Chondrocyte (in vitro differentiated cells): ENCODE data around the gene DNAJA2. TPM values are rescaled to one million over a fixed set of nuclear protein-coding genes. Genes with fewer than 3 reads are reported as not detected.
A peak's percentile ranks its signal among the peaks of the same experiment; 100 is the strongest.

Experiments
- DNase-seq: peaks from one replicate; pipeline ENCODE4 v3.0.0; 2021; ENCODE audit warnings: mixed read lengths, low spot score
- H3K27ac Mint-ChIP-seq: one replicate; pipeline ENCODE4 v1.8.0; 2021; ENCODE audit warnings: mild to moderate bottlenecking, moderate library complexity, mixed read lengths; ENCODE audit not compliant: unreplicated experiment
- H3K27me3 Mint-ChIP-seq: 2 replicates; pipeline ENCODE4 v1.8.0; 2021; ENCODE audit warnings: low read depth, mixed read lengths
- H3K36me3 Mint-ChIP-seq: 2 replicates; pipeline ENCODE4 v1.8.0; 2021; ENCODE audit warnings: low read depth, mixed read lengths
- H3K4me1 Mint-ChIP-seq: 2 replicates; pipeline ENCODE4 v1.8.0; 2021; ENCODE audit warnings: low read depth, mild to moderate bottlenecking, mixed read lengths
- H3K4me3 Mint-ChIP-seq: one replicate; pipeline ENCODE4 v1.8.0; 2021; ENCODE audit warnings: mild to moderate bottlenecking, moderate library complexity, mixed read lengths; ENCODE audit not compliant: unreplicated experiment
- H3K9me3 Mint-ChIP-seq: 2 replicates; pipeline ENCODE4 v1.8.0; 2021; ENCODE audit warnings: low read depth, mixed read lengths
- total RNA-seq: library from RNA; stranded (reverse); gene quantifications from 3 replicates; pipeline ENCODE4 v1.2.1, GENCODE V29; 2021
- TF ChIP-seq, protein P1 (sequence below): fragments of 200-600 bp; sonication (generic); IDR thresholded peaks from 2 replicates; pipeline ENCODE4 v1.5.0; 2021; ENCODE audit warnings: antibody characterized with exemption, mild to moderate bottlenecking, moderate library complexity

Gene DNAJA2
- total RNA-seq, 1 donor from 2014 or later = 44.6 TPM

DNA sequence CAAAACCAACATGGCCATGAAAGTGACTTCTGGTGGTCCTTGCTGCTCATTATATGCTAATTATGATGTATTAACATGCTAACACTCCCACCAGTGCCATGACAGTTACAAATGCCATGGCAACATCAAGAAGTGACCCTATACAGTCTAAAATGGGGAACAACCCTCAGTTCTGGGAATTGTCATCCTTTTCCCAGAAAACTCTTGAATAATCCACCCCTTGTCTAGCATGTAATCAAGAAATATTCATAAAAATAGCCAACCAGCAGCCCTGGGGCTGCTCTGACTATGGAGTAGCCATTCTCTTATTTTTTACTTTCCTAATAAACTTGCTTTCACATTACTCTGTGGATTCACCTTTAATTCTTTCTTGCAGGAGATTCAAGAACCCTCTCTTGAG lies 35.9 kb downstream of the DNAJA2 start:
- H3K4me1 Mint-ChIP-seq = no peaks in the 10 kb centered on the region
- TF ChIP-seq, protein P1, sequence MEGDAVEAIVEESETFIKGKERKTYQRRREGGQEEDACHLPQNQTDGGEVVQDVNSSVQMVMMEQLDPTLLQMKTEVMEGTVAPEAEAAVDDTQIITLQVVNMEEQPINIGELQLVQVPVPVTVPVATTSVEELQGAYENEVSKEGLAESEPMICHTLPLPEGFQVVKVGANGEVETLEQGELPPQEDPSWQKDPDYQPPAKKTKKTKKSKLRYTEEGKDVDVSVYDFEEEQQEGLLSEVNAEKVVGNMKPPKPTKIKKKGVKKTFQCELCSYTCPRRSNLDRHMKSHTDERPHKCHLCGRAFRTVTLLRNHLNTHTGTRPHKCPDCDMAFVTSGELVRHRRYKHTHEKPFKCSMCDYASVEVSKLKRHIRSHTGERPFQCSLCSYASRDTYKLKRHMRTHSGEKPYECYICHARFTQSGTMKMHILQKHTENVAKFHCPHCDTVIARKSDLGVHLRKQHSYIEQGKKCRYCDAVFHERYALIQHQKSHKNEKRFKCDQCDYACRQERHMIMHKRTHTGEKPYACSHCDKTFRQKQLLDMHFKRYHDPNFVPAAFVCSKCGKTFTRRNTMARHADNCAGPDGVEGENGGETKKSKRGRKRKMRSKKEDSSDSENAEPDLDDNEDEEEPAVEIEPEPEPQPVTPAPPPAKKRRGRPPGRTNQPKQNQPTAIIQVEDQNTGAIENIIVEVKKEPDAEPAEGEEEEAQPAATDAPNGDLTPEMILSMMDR = no peak
- no peaks in the 10 kb centered on the region for H3K27me3 Mint-ChIP-seq
- H3K36me3 Mint-ChIP-seq = no peaks in the 10 kb centered on the region
- no peak for DNase-seq
- no peak overlapping the region for H3K4me3 Mint-ChIP-seq
- no peaks in the 10 kb centered on the region for H3K9me3 Mint-ChIP-seq
- H3K27ac Mint-ChIP-seq = no peak overlapping the region

DNA sequence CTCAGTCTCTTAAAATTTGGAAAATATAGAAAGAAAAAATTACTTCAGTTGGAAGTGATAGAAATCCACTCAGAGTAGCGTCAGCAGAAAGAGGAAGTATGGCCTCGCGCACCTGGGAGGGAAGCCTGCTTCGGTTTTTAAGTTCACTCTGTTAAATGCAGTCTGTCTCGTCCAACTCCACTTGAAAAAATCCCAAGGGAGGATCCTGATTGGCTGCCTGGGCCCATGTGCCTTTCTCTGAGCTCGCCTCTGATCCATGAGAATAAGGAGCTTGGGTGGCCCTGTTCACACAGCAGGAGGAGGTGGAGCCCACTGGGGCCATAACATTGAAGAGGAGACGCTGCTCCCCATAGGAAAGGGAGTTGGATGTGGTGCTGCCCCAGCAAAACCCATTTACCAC lies 40.7 kb downstream of the DNAJA2 start:
- no peaks in the 10 kb centered on the region for H3K27me3 Mint-ChIP-seq
- no peak overlapping the region for H3K4me3 Mint-ChIP-seq
- DNase-seq = peak; percentile 38
- TF ChIP-seq, protein P1 = no peak
- peaks cover 14% of the 10 kb centered on the region for H3K36me3 Mint-ChIP-seq
- H3K4me1 Mint-ChIP-seq = no peaks in the 10 kb centered on the region
- no peak overlapping the region for H3K27ac Mint-ChIP-seq
- no peaks in the 10 kb centered on the region for H3K9me3 Mint-ChIP-seq

DNA sequence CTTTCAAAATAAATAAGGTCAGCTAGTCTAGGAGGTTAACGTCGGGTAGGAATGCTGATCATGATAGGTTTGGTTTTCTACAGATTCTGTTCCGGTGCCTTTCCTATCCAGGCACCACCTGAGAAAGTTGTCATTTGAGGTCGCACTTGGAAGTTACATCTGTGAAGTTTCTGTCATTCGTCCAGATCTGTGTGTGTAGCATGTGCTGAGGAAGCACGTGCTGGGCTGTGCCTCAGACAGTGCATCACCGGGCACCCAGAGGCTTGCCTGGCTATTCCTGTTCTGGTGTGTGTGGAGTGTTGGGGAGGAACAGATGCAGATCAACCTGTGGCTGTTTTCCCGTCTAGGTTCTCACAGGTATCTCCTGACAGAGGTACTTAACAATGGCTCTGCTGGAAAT lies 42.6 kb downstream of the DNAJA2 start:
- no peak overlapping the region for H3K4me3 Mint-ChIP-seq
- H3K27ac Mint-ChIP-seq = no peak overlapping the region
- H3K4me1 Mint-ChIP-seq = no peaks in the 10 kb centered on the region
- no peaks in the 10 kb centered on the region for H3K9me3 Mint-ChIP-seq
- peak; percentile 20 for DNase-seq
- TF ChIP-seq, protein P1 = no peak
- no peaks in the 10 kb centered on the region for H3K27me3 Mint-ChIP-seq
- H3K36me3 Mint-ChIP-seq = peaks cover 22% of the 10 kb centered on the region

DNA sequence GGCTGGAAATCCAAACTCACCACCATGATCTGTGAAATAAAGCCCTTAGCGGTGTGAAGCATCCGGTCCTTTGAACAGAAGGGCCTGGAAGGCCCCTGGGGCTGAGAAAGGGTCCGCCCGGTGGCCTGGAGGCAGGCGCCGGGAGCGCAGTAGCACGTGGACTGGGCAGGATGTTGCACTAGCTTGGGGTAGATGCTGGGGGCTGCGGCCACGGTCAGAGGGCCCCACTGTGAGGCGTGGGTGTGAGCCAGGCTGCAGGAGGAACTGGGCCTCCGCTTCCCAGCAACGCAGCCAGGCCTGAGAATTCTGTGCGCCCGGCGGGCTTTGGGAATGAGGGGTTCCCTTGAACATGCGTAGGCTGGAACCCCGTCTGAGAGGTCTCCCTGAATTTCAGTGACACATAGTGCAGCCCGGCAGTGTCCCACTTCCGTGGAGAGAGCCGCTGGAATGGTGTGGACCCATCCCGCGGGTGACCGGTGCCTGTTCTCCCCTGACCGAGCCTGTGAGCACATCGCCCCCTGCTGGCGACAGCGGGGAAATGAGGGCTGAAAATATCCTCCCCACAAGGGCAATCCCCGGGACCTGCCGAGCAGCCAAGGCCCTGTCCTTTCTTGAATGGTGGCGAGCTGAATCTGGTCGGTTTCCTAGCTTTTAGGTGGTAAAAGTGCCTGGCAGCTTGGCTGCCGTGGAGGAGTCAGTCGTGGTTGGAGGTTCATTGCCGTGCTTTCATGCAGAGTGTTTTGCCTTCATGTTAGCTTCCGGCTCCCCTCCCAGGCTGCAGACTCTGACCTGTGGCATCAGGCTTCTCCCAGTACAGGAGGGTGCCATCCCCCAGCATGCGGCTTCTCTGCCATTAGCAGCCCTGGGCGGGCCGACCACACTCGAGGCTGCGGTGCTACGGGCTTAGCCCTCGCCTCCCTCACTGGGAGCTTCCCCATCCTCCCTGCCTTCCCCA lies 43.8 kb downstream of the DNAJA2 start:
- DNase-seq = no peak

DNA sequence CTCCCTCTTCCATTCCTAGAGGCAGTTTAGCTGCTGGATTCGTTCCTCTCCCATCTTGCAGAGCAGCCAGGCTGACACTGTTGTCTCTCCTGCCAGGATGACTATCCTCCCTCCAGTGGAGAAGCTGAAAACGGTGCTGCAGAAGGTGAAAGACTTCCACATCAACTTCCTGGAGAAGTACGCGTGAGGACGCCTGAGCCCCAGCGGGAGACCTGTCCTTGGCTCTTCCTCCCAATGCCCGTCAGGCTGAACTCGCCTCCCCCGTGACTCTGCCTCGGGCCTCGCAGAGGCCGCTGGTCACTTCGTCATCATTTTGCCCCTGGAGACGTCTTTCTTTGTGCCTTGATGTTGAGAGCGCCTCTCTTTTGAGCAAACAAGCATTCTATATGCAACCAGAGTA lies 44.7 kb downstream of the DNAJA2 start:
- no peaks in the 10 kb centered on the region for H3K9me3 Mint-ChIP-seq
- TF ChIP-seq, protein P1 = no peak
- peaks cover 27% of the 10 kb centered on the region for H3K36me3 Mint-ChIP-seq
- no peak for DNase-seq
- H3K27me3 Mint-ChIP-seq = no peaks in the 10 kb centered on the region
- no peak overlapping the region for H3K4me3 Mint-ChIP-seq
- H3K4me1 Mint-ChIP-seq = no peaks in the 10 kb centered on the region
- no peak overlapping the region for H3K27ac Mint-ChIP-seq

More for the DNA sequence above, 43.8 kb downstream of the DNAJA2 start:
- no peak overlapping the region for H3K4me3 Mint-ChIP-seq
- TF ChIP-seq, protein P1 = peak; percentile 95
- no peaks in the 10 kb centered on the region for H3K4me1 Mint-ChIP-seq
- H3K36me3 Mint-ChIP-seq = peaks cover 22% of the 10 kb centered on the region
- H3K27ac Mint-ChIP-seq = no peak overlapping the region
- H3K9me3 Mint-ChIP-seq = no peaks in the 10 kb centered on the region
- no peaks in the 10 kb centered on the region for H3K27me3 Mint-ChIP-seq
